ENCODE results near the gene PTGER2.

The PTGER2 gene

DNA sequence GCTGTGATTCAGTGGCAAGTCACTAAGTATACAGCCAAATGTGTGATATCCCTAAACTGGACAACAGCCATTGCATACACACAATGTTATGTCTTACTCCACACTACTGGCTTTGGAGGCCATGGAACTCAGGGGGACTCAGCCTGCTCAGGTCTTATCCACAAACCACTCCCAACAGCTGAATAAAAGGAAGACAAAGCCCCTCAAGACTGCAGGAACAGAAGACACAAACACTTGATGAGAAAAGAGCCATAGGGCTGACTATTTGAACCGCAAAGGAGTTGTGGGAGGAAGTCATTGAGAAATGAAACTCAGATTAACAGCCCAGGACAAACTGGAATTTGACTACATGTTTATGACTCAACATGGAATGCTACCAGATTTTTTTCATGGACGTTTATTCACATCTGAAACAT, 40.9 kb downstream of the PTGER2 start:
- Histone ChIP-seq H3K9ac (ENCODE audit: low read length) (peak overlapping the region; percentile 81), H3K18ac (ENCODE audit: low read depth in 1 of 2, low read length in 2 of 2) (peak overlapping the region; percentile 15 to 81)

DNA sequence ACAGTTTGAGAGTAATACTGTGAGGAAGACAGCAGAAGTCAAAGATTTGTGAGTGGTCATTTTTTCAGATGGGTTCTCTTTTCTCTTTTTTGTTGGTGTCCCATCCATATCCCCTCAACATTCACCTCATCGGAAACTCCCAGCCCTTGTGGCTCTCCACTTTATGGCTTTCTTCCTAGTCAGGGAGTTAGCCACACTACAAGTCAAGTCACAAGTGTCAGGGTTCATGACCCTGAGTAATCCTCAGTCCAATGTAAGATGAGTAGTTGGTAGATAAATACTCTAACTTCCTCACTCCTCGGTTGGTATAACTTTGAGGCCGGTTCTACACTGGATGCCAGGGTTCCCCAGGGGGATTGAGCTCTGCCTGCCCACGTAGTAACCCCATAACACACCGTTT, 41.4 kb downstream of the PTGER2 start:
- Histone ChIP-seq H4K91ac (ENCODE audit: low read length) (no peak overlapping the region), H2AK5ac (ENCODE audit: low read length, severe bottlenecking) (peak overlapping the region; percentile 29), H2BK120ac (ENCODE audit: low read depth, low read length) (peak overlapping the region; percentile 71), H3K4ac (ENCODE audit: low read depth in 1 of 2, low read length in 2 of 2) (peak overlapping the region; percentile 3 to 98), H2AFZ (ENCODE audit: low read depth, low read length) (no peak overlapping the region), H2BK5ac (ENCODE audit: low read depth, low read length, poor library complexity, severe bottlenecking) (peak overlapping the region; percentile 33), H3K9me3 (ENCODE audit: control insufficient read depth, low read length) (no peaks in the 10 kb centered on the region), H3K27me3 (ENCODE audit: control insufficient read depth in 1 of 2, insufficient read depth in 1 of 2, low read length in 2 of 2) (no peaks in the 10 kb centered on the region), H3K27ac (ENCODE audit: low read length, poor library complexity, severe bottlenecking) (peak overlapping the region; percentile 75), H3K9ac (ENCODE audit: low read length) (peak overlapping the region; percentile 81), H2BK15ac (ENCODE audit: low read depth, poor library complexity, severe bottlenecking) (no peak overlapping the region), H3K4me2 (ENCODE audit: low read length, poor library complexity, severe bottlenecking) (no peak overlapping the region), H2BK12ac (ENCODE audit: low read length in 2 of 2) (peak overlapping the region; percentile 65 to 98), H3K36me3 (ENCODE audit: control insufficient read depth in 1 of 2, insufficient read depth in 2 of 2, low read depth in 1 of 2, low read length in 2 of 2) (no peaks in the 10 kb centered on the region), H3K4me1 (ENCODE audit: control insufficient read depth, insufficient read depth, low read depth, low read length) (peaks cover 9% of the 10 kb centered on the region), H3K18ac (ENCODE audit: low read depth in 1 of 2, low read length in 2 of 2) (peak overlapping the region; percentile 78 to 96), H3K4me3 (ENCODE audit: insufficient read depth in 1 of 2, low read depth in 1 of 2, low read length in 2 of 2) (peak overlapping the region in 1 of 2 experiments; percentile 64), H3K23ac (ENCODE audit: low read length in 2 of 2) (no peak overlapping the region), H3K14ac (ENCODE audit: low read length in 2 of 2) (no peak overlapping the region), H4K8ac (ENCODE audit: low read length) (peak overlapping the region; percentile 42), H3K79me1 (replicated peaks; ENCODE audit: low read length, poor library complexity, severe bottlenecking) (no peaks in the 10 kb centered on the region)
- 0% methylated on average over 5 of the region's 5 CpGs for WGBS
- DNase-seq: no peak

More for the DNA sequence above, 40.9 kb downstream of the PTGER2 start:
- H3K9me3 ChIP-seq (ENCODE audit: control insufficient read depth, low read length): peaks cover 1% of the 10 kb centered on the region
- peak overlapping the region; percentile 15 for H4K91ac ChIP-seq (ENCODE audit: low read length)
- peak overlapping the region; percentile 72 for H3K27ac ChIP-seq (ENCODE audit: low read length, poor library complexity, severe bottlenecking)
- 0% methylated on average over 1 of the region's 2 CpGs for WGBS
- no peak overlapping the region for H3K4ac ChIP-seq (ENCODE audit: low read depth in 1 of 2, low read length in 2 of 2)
- no peak overlapping the region for H3K14ac ChIP-seq (ENCODE audit: low read length in 2 of 2)
- no peak overlapping the region for H2AFZ ChIP-seq (ENCODE audit: low read depth, low read length)
- H3K36me3 ChIP-seq (ENCODE audit: control insufficient read depth in 1 of 2, insufficient read depth in 2 of 2, low read depth in 1 of 2, low read length in 2 of 2): no peaks in the 10 kb centered on the region
- H2BK12ac ChIP-seq (ENCODE audit: low read length in 2 of 2): peak overlapping the region; percentile 12 to 16
- H4K8ac ChIP-seq (ENCODE audit: low read length): no peak overlapping the region
- no peaks in the 10 kb centered on the region for H3K27me3 ChIP-seq (ENCODE audit: control insufficient read depth in 1 of 2, insufficient read depth in 1 of 2, low read length in 2 of 2)
- peak overlapping the region in 1 of 2 experiments; percentile 64 for H3K4me3 ChIP-seq (ENCODE audit: insufficient read depth in 1 of 2, low read depth in 1 of 2, low read length in 2 of 2)
- peaks cover 9% of the 10 kb centered on the region for H3K4me1 ChIP-seq (ENCODE audit: control insufficient read depth, insufficient read depth, low read depth, low read length)
- peak overlapping the region; percentile 26 for H2BK15ac ChIP-seq (ENCODE audit: low read depth, poor library complexity, severe bottlenecking)
- no peak overlapping the region for H3K23ac ChIP-seq (ENCODE audit: low read length in 2 of 2)
- DNase-seq: peak; percentile 95
- no peak overlapping the region for H2AK5ac ChIP-seq (ENCODE audit: low read length, severe bottlenecking)
- H2BK5ac ChIP-seq (ENCODE audit: low read depth, low read length, poor library complexity, severe bottlenecking): no peak overlapping the region
- H3K79me1 ChIP-seq (replicated peaks; ENCODE audit: low read length, poor library complexity, severe bottlenecking): no peaks in the 10 kb centered on the region
- H3K4me2 ChIP-seq (ENCODE audit: low read length, poor library complexity, severe bottlenecking): no peak overlapping the region
- peak overlapping the region; percentile 4 for H2BK120ac ChIP-seq (ENCODE audit: low read depth, low read length)

DNA sequence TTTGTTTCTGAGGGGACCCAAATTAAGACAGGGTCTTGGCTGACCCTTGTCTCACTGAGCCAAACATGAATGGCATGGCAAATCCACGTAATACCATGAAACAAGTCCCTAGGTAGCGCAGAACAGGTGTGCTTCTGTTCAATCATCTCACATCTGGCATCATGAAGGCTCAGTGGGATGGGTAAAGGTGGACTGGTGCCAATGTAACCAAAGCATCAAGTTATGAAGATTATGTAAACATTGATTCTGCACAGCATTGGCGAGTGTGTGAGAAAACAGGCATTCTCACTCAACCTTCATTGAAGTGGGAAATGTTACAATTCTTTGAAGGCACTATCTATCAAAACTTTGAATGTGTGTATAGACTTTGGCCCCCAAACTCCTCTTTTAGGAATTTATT, 41.9 kb downstream of the PTGER2 start:
- peak overlapping the region; percentile 81 for H3K9ac ChIP-seq (ENCODE audit: low read length)
- 83% methylated on average over 3 of the region's 3 CpGs for WGBS
- H3K4me1 ChIP-seq (ENCODE audit: control insufficient read depth, insufficient read depth, low read depth, low read length): peaks cover 7% of the 10 kb centered on the region
- H3K4me2 ChIP-seq (ENCODE audit: low read length, poor library complexity, severe bottlenecking): no peak overlapping the region
- H3K79me1 ChIP-seq (replicated peaks; ENCODE audit: low read length, poor library complexity, severe bottlenecking): no peaks in the 10 kb centered on the region
- H3K18ac ChIP-seq (ENCODE audit: low read depth in 1 of 2, low read length in 2 of 2): peak overlapping the region; percentile 78 to 96
- H3K27ac ChIP-seq (ENCODE audit: low read length, poor library complexity, severe bottlenecking): peak overlapping the region; percentile 75
- peak overlapping the region; percentile 71 for H2BK120ac ChIP-seq (ENCODE audit: low read depth, low read length)
- no peak overlapping the region for H2BK5ac ChIP-seq (ENCODE audit: low read depth, low read length, poor library complexity, severe bottlenecking)
- H3K36me3 ChIP-seq (ENCODE audit: control insufficient read depth in 1 of 2, insufficient read depth in 2 of 2, low read depth in 1 of 2, low read length in 2 of 2): no peaks in the 10 kb centered on the region
- H2BK15ac ChIP-seq (ENCODE audit: low read depth, poor library complexity, severe bottlenecking): no peak overlapping the region
- peak overlapping the region; percentile 52 for H4K8ac ChIP-seq (ENCODE audit: low read length)
- peak overlapping the region; percentile 3 to 98 for H3K4ac ChIP-seq (ENCODE audit: low read depth in 1 of 2, low read length in 2 of 2)
- H3K4me3 ChIP-seq (ENCODE audit: insufficient read depth in 1 of 2, low read depth in 1 of 2, low read length in 2 of 2): no peak overlapping the region
- H2BK12ac ChIP-seq (ENCODE audit: low read length in 2 of 2): peak overlapping the region; percentile 65 to 98
- H2AK5ac ChIP-seq (ENCODE audit: low read length, severe bottlenecking): peak overlapping the region; percentile 29
- H3K14ac ChIP-seq (ENCODE audit: low read length in 2 of 2): no peak overlapping the region
- H3K23ac ChIP-seq (ENCODE audit: low read length in 2 of 2): no peak overlapping the region
- H4K91ac ChIP-seq (ENCODE audit: low read length): no peak overlapping the region
- DNase-seq: no peak
- H3K9me3 ChIP-seq (ENCODE audit: control insufficient read depth, low read length): no peaks in the 10 kb centered on the region
- H2AFZ ChIP-seq (ENCODE audit: low read depth, low read length): peak overlapping the region; percentile 74
- no peaks in the 10 kb centered on the region for H3K27me3 ChIP-seq (ENCODE audit: control insufficient read depth in 1 of 2, insufficient read depth in 1 of 2, low read length in 2 of 2)

GRCh38 chr14:52360831-52361230, 46.7 kb downstream of the PTGER2 start:
- DNase-seq: peak; percentile 57
- Histone ChIP-seq H3K36me3 (ENCODE audit: control insufficient read depth in 1 of 2, insufficient read depth in 2 of 2, low read depth in 1 of 2, low read length in 2 of 2) (no peaks in the 10 kb centered on the region), H4K91ac (ENCODE audit: low read length) (peak overlapping the region; percentile 12), H3K14ac (ENCODE audit: low read length in 2 of 2) (no peak overlapping the region), H3K23ac (ENCODE audit: low read length in 2 of 2) (no peak overlapping the region), H2BK15ac (ENCODE audit: low read depth, poor library complexity, severe bottlenecking) (peak overlapping the region; percentile 38), H2BK120ac (ENCODE audit: low read depth, low read length) (peak overlapping the region; percentile 51), H3K4me1 (ENCODE audit: control insufficient read depth, insufficient read depth, low read depth, low read length) (peaks cover 3% of the 10 kb centered on the region), H3K4ac (ENCODE audit: low read depth in 1 of 2, low read length in 2 of 2) (no peak overlapping the region), H2BK5ac (ENCODE audit: low read depth, low read length, poor library complexity, severe bottlenecking) (no peak overlapping the region), H2AFZ (ENCODE audit: low read depth, low read length) (no peak overlapping the region), H3K79me1 (replicated peaks; ENCODE audit: low read length, poor library complexity, severe bottlenecking) (no peaks in the 10 kb centered on the region), H3K9ac (ENCODE audit: low read length) (no peak overlapping the region), H3K27ac (ENCODE audit: low read length, poor library complexity, severe bottlenecking) (no peak overlapping the region), H3K9me3 (ENCODE audit: control insufficient read depth, low read length) (no peaks in the 10 kb centered on the region), H2BK12ac (ENCODE audit: low read length in 2 of 2) (peak overlapping the region in 1 of 2 experiments; percentile 74), H3K4me2 (ENCODE audit: low read length, poor library complexity, severe bottlenecking) (no peak overlapping the region), H3K4me3 (ENCODE audit: insufficient read depth in 1 of 2, low read depth in 1 of 2, low read length in 2 of 2) (no peak overlapping the region), H4K8ac (ENCODE audit: low read length) (peak overlapping the region; percentile 30), H3K27me3 (ENCODE audit: control insufficient read depth in 1 of 2, insufficient read depth in 1 of 2, low read length in 2 of 2) (no peaks in the 10 kb centered on the region), H3K18ac (ENCODE audit: low read depth in 1 of 2, low read length in 2 of 2) (peak overlapping the region in 1 of 2 experiments; percentile 25), H2AK5ac (ENCODE audit: low read length, severe bottlenecking) (no peak overlapping the region)
- 27% methylated on average over 3 of the region's 4 CpGs for WGBS

Data from mesenchymal stem cell (in vitro differentiated cells and primary cell).